ENCODE data around the gene WDR74.
A peak's percentile ranks its signal among the peaks of the same experiment; 100 is the strongest.
"Not testable (repeated sequence)": the region's sequence is repeated elsewhere in the genome, so short reads cannot be mapped to it uniquely, and the experiment has no call there.

WDR74 gene

DNA sequence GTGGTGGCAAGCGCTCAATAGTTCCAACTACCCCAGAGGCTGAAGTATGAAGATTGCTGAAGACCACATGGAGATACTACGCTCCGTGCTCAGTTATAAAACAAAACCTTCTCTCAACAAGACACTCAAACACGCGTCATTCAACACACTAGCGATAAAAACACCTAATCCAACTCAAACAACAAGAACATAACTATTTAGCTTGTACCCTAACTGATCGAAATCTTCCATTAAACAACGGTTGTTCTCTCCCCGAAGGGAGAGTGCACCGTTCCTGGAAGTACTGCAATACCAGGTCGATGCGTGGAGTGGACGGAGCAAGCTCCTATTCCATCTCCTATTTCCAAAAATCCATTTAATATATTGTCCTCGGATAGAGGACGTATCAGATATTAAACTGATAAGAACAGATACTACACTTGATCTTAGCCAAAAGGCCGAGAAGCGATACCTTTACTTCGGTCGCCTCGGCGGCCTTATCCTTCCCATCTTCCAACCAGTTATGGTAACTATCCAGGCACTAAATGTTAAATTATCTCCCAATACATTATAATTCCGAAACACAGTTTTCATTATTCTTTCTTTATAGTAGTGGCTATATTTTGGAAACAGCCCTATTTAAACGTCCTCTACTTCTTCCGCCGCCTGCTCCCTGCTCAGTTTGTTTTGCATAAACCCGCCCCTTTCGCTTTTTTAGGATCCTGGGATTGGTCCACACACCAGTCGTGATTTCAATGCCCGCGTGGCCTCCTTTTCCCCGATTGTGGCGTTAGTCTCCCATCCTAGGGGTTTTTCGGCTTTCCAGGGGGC, 2.2 kb upstream of the WDR74 start:
- peak; percentile 100 for DNase-seq (ENCODE audit: low spot score)

DNA sequence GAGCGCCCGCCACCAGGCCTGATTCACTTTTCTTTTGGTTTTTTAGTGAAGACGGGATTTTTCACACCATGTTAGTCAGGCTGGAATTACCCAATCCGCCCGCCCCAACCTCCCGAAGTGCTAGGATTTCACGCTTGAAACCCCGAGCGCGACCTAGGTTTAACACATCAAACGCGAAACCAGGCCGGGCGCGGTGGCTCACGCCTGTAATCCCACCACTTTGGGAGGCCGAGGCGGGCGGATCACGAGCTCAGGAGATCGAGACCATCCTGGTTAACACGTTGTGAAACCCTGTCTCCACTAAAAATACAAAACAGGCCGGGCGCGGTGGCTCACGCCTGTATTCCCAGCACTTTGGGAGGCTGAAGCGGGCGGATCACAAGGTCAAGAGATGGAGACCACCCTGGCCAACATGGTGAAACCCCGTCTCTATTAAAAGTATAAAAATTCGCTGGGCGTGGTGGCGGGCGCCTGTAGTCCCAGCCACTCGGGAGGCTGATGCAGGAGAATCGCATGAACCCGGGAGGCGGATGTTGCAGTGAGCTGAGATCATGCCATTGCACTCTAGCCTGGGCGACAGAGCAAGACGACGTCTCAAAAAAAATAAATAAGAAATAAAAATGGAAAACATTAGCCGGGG, 1.5 kb upstream of the WDR74 start:
- not testable (repeated sequence) for DNase-seq (ENCODE audit: low spot score)

DNA sequence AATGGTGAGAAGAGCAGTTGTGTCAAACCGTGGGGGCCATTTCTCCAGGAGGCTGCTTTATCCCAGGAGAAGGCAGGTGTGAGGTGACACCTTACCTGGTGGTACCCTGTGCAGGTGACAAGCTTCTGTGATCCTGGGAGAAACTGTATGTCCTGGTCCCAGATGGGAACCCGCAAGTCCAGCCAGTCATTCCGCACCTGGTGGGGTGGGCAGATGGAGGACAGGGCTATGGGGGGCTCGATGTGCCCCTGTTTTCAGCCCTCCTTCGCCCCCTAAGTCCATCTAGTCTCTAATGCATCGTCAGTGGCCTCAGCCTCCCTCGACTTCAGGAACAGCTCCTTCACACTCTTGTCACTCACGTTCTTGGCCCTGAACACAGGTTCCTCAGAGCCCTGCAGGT, 4.1 kb downstream of the WDR74 start:
- DNase-seq (ENCODE audit: low spot score): peak; percentile 2

DNA sequence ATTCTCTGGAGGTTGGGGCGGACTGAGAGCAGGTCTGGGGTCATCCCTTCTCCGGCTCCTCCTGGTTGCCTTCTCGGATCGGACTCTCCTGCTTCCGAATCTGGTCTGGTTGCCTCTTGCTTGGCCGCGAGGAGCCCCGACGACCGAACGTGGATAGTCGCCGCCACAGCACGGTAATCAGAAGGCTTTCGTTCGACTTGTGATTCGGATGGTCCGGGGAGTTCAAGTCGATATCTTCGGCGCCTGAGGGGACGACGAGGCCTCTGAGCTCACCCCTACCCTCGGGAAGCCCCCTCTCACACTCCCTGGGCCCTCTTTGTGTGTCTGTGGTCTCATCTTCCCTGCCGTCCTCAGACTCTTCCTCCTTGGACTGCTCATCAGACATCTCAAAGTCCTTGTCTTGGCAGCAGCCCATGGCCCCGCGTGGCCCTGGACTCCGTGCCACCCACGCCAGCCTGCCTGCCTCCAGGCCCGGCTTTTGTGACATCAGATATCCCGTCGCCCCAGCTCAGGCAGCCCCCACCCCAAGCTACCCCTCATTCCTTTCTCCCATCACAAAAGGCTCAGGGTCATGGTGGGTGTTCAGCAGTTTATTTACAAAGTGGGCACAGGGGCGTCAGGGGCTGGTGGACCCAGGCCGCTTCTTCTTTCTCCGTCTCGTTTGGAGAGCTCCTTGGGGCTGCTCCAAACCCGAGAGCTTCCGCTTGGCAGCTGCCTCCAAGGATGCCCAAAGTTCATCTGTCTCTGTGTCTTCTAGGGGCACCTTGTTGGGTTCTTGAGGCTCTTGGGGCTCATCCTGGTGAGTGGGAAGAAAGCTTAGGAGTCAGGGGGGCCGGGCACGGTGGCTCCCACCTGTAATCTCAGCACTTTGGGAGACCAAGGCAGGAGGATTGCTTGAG, 6.8 kb downstream of the WDR74 start, which contains the start of gene TEX54:
TEX54 (minus strand) TSS at position 506 of the 899 bp plus-strand sequence.
- peak; percentile 14 for DNase-seq (ENCODE audit: low spot score)

DNA sequence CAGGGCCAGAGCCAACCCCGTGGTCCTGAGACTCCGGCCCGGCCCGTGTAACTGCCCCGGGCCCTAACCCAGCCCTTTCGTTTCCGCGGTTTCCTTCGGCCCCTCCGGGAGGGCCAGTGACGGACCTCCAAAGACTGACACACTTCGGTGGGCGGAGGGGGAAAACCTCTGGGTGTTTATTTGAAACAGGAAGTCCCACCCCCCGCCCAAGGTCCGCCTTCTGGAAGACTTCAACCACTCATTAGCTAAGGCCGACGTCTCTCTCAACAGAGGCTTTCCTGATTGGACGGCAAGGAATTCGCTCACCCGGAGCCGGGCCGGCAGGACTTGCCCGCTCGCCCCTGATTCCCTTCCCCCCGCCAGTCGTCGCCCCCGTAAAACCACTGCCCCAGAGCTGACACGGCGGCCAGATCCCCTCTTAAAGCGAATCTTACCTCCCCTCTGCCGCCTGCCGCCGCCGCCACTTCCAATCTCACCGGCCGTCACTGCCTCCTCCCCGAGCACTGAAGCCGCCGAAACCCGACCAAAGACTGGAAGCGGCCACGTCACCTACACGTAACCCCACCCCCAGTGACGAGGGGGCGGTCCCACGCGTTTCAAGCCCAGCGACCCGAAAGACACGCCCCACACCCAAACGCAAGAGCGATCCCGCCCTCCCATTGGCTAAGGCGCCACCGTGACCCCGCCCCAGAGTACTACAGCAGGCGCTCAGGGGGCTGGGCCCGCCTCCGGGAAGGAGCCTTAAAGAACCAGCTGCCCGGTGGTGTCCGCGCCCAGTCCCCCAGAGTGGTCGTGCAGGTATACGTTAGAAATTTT, 7.7 kb downstream of the WDR74 start, which contains the start of gene STX5:
STX5 (minus strand) TSS at position 532 of the 816 bp plus-strand sequence. CDS start 808 bp downstream, outside the sequence.
- DNase-seq (ENCODE audit: low spot score): peak; percentile 98

DNA sequence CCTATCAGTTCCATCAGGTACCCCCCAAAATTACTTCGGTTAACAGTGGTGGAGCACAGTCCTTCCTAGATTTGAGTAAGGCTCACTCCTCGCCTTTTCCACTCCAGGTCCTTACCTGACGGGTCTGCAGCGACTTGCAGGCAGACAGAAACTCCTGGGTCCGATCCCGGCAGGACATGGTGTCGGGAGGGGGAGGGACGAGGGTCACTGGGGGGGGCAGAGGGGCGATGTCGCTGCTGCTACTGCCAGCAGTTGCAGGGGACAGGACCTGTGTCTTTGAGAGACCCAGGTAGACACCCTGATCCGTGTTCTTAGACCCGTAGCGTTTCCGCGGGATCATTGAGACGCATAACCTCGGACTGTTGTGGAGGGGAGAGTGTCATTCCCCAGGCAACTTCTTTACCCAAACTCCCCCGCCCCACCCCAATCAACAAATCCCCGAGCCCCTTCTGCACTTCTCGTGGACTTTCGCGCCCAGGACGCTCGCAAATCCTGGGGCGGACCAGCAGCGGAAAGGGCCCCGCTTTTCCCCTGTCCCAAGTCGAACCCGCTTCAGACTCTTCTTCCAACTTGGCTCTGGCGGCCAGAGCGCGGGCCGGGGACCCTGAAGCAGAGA, 8.4 kb downstream of the WDR74 start:
- no peak for DNase-seq (ENCODE audit: low spot score)

DNA sequence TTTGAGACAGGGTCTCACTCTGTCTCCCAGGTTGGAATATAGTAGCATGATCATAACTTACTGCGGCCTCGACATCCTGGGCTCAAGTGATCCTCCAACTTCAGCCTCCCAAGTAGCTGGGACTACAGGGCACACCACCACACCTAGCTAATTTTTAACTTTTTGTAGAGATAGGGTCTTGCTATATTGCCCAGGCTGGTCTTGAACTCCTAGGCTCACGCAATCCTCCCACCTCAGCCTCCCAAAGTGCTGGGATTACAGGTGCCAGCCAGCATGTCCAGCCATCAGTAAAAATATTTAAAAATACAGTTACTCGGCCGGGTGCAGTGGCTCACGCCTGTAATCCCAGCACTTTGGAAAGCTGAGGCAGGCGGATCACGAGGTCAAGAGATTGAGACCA, 11.3 kb downstream of the WDR74 start:
- not testable (repeated sequence) for DNase-seq (ENCODE audit: low spot score)

DNA sequence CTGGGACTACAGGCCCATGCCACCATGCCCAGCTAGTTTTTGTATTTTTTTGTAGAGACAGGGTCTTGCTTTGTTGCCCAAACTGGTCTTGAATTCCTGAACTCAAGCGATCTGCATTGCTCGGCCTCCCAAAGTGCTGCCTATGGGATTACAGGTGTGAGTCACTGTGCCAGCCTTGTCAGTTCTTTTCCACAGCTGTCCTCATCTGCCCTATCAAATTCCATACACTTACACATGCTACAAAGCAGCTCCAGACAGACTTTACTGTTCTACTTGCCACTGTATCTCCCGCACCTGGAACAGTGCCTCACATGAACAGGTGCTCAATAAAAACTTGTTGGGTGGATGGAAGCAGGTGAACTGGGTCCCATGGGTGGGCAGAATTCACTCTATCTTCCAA, 15.7 kb downstream of the WDR74 start:
- DNase-seq (ENCODE audit: low spot score): no peak

DNA sequence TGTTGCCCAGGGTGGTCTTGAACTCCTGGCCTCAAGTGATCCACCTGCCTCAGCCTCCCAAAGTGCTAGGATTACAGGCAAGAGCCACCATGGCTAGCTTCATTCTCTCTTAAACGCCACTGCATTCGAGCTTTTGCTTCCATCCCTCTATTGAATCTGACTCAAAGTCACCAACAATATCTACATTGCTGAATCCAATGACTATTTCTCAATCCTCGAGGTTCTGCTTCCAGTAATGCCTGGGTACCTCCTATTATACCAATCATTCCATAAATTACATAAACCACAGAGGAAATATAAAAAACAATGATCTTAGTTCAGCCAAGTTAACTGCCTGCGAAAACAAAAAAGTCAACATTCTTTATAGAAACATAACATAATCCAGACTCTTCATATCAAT, 22.3 kb downstream of the WDR74 start:
- no peak for DNase-seq (ENCODE audit: low spot score)

DNA sequence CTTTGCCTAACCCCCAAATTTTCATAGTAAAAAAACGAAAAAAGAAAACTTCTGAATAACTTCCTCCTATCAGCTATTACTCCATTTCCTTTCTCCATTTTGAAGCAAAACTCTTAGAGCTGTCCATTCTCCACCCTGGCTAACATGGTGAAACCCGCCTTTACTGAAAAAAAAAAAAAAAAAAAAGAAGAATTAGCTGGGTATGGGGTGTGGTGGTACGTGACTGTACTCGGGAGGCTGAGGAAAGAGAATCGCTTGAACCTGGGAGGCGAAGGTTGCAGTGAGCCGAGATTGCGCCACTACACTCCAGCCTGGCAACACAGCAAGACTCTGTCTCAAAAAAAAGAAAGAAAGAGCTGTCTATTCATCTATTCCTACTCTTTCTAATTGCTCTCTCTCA, 22.8 kb downstream of the WDR74 start:
- DNase-seq (ENCODE audit: low spot score): no peak

DNA sequence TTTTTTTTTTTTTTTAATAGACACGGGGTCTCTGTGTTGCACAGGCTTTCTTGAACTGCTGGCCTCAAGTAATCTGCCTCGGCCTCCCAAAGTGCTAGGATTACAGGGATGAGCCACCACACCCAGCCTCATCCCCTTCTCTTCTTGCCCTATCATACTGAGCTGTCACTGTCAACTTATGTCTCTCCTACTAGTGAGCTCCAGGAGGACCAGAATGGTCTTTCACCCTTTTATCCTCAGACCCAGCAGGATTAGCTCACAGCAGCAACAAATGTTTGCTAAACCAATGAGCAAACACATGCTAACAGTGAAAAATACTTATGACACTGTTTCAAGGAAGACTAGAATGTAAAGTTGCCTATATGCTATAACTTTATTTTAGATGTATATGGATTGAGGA, 27.7 kb downstream of the WDR74 start:
- DNase-seq (ENCODE audit: low spot score): no peak

DNA sequence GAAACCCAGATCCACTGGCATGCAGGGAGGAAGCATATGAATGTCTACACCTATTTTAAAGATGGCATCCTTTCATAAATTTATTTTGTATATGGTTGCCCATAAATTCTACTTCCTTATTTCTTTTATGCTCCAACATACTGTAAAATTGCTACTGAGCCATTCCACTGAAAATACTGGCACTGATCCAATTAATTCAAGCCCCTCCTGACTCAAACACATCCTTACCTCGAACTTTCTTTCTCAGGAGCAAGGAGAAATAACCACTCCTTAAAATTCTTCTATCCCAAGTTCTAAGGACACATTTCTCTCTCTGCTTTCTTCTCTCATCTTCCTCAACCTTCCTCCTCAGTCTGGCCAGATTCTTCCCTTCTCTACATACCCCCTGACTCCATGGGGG, 28.6 kb downstream of the WDR74 start:
- DNase-seq (ENCODE audit: low spot score): no peak

DNA sequence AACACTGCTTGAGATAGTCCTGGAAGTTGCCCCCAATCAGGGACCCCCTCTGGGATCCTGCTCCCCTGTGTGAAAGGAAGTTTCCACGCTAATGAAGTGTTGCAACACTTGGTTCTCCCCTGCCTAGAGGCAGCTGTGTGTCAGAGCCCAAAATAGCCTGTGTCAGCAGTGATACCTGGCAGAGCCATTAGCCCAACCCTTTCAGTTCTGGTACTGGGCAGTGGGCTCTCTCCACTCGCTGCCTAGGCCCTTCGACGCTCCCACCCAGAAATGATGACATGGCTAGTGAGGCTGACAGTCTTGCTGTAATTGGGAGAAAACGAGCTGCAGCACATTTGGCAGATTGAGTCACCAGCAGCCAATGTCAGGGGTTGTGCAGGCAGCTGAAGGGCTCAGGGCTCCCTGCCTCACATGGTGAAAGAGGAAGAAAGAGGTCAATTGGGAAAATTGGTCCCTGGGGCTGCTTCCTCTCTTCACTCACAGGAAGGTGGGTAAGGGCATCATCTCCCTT, 32.7 kb downstream of the WDR74 start:
- DNase-seq (ENCODE audit: low spot score): no peak

DNA sequence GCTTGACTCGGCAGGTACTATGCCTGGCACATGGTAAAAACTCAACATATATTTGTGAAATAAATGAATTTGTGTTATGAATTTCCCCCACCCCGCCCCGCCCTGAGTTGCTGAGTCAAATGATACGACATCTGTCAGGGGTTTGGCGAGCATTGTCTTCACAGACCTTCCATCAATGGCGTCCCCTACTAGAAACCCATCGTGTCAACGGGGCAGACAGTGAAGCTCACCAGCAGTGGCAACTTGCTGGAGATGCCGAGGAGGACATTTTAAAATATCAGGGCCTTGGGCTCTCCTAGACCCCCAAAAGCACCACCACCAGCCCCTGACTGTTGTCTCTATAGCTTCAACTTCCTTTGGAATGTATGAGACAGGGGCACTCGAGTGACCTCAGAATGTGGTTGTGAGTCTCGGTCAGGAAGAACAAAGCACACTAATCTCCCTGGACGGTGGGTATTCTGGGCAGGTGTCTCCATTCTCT, 33.4 kb downstream of the WDR74 start:
- no peak for DNase-seq (ENCODE audit: low spot score)

DNA sequence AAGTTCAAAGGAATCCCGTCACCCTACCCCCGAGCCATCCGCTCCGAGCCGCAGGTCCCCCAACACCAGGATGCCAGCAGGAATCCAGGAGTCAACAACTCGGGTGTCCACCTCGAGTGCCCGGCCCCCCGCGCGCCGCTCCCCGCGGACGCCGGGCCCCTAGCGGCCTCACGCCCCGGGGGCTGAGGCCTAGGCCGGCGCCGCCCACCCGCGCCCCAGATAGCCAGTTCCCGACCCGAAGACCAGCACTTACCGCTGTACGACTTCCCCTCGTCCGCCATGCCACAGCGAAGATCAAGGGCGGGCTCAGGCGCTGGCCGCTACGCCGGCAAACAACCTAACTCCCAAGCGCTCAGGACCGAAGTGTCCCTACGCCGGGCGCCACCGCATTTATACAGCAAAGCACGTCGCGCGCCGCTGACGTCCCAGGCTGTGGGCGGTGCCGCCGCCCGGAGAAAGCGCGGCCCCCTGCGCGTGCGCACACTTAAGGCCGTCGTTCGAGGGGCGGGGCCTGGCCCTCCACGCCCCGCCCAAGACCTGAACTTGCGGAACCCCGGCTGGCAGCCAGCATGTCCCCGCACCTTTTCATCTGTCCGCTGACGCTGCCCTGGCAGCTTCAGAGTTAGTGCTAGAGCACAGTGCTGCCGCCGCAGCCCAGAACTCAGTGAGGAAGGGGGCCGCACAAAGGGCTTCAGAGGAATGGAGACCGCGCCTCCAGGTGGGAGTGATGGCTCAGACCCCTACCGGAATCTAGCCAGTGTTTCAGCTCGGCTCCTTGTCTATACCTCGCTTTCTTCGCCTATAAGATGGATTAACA, 34.1 kb downstream of the WDR74 start, which contains the start of gene NXF1:
NXF1 (minus strand) TSS at position 365 of the 817 bp plus-strand sequence; CDS start at position 281, 84 bp downstream.
- peak; percentile 94 for DNase-seq (ENCODE audit: low spot score)

DNA sequence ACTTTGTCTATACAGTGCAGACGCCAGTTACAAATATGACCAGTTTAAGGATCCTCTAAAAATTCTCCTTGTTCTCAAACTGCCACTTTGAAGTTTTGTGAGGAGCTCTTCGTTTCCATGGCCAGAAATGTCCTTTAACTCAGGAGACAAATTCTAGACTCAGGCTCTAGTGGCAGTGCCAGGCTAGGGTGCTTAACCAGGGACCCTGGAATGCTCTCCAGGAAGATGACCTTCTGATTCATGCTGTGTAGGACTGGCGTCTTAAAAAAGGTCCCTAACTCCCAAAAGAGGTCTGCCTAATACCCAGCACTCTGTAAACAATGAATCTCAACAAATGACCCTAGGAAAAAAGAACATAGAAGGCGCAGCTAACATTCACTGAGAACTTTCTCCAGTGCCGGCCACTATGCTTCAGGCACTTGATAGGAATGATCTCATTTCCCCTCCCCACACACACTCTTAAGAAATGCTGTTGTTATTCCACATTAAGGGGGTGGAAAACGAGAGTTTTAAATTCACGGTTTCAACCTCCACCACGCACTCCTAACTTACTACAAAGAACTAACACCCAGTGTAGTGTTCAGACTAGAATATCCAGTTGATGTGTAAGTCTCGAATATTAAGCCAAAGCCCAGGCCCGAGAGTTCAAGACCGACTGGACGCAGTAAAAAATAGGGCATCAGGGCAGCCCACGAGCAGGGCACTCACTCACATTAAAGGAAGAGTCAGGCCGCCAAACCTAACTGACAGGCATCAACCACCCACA, 34.9 kb downstream of the WDR74 start:
- no peak for DNase-seq (ENCODE audit: low spot score)

DNA sequence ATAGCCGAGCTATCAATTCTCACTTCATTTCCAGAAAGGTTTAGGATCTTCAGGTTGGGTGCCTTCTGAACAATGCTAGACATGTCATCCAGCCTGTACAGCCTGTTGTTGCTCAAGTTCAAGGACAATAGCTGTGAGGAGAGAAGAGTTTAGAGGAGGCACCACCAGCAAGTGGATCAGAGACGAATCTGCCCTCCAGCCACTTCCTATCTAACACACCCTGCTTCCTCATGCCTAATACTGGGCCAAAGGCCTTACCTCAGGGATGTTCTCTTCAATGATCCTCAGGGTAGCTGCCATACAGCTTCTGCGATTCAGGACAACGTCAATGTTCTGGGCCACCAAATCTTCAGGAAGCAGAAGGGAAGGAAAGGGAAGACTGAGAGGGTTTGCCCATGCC, 38.3 kb downstream of the WDR74 start:
- DNase-seq (ENCODE audit: low spot score): no peak

DNA sequence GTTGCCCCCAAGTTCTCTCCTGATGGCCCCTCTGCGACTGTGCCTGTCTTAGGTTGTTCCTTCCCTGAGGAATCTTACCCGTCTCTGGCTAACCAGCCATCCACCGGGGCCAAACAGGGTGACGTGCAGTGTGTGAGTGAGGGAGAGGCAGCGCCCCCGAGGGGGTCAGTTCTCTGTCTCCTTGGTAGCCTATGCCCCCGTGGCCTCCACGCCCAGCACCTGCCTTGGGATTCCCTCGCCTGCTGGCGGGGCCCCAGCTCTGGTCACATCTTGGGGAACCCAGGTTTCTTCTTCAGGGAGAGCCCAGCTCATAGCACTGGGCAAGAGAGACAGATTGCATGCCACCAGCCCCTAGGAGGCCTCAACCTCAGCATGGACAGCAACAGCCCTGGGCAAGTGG, 39.9 kb downstream of the WDR74 start:
- no peak for DNase-seq (ENCODE audit: low spot score)
